Activated T-helper 2 cell treated with anti-CD3 and anti-CD28 coated beads, Interferon-gamma antibody, Interleukin-2, Interleukin-4, amounts not matched to agents 10 μg/mL and 5 μg/mL and 100 μg/mL, durations not matched to agents 14 hours and 24 hours and 36 hours (primary cell): ENCODE measurements around the gene CDIP1. TPM values are rescaled to one million over a fixed set of nuclear protein-coding genes. Genes with fewer than 3 reads are reported as not detected.
"Not testable (repeated sequence)": the region's sequence is repeated elsewhere in the genome, so short reads cannot be mapped to it uniquely, and the experiment has no call there.

Experiments used
- DNase-seq: peaks from one replicate; pipeline ENCODE4 v3.0.0; 2021; ENCODE audit warnings: low spot score
- H3K27ac Mint-ChIP-seq: one replicate; pipeline ENCODE4 v1.8.0; 2021; ENCODE audit warnings: mixed read lengths
- H3K27me3 Mint-ChIP-seq: one replicate; pipeline ENCODE4 v1.8.0; 2021; ENCODE audit warnings: low read depth, mixed read lengths
- H3K36me3 Mint-ChIP-seq: one replicate; pipeline ENCODE4 v1.8.0; 2021; ENCODE audit warnings: low read depth, mixed read lengths
- H3K4me1 Mint-ChIP-seq: one replicate; pipeline ENCODE4 v1.8.0; 2021; ENCODE audit warnings: low read depth, mixed read lengths
- H3K4me3 Mint-ChIP-seq: one replicate; pipeline ENCODE4 v1.8.0; 2021; ENCODE audit warnings: low read depth, mild to moderate bottlenecking, moderate library complexity, mixed read lengths
- H3K9me3 Mint-ChIP-seq: one replicate; pipeline ENCODE4 v1.8.0; 2021; ENCODE audit warnings: mixed read lengths
- intact Hi-C: fragments of 100-400 bp; cut with micrococcal nuclease; formaldehyde crosslinking; loops from one replicate; pipeline ENCODE4 v1.15.1; 2023
- total RNA-seq: library from RNA; stranded (reverse); gene quantifications from 2 replicates; pipeline ENCODE4 v1.2.3, GENCODE V29; 2022

CDIP1 gene
- 46.0 and 47.9 TPM in 2 replicates for total RNA-seq

GRCh38 chr16:4538350-4539235 is at the start of gene CDIP1:
Gene CDIP1 (minus strand): TSS chr16:4538773. CDS start chr16:4514130, 24,643 bp downstream.
- peaks cover 25% of the 10 kb centered on the region for H3K36me3 Mint-ChIP-seq
- H3K4me1 Mint-ChIP-seq, result peaks cover 38% of the 10 kb centered on the region
- H3K27ac Mint-ChIP-seq, result peak within 1 kb of the TSS; percentile 72
- peak within 1 kb of the TSS; percentile 80 for H3K4me3 Mint-ChIP-seq
- peaks cover 16% of the 10 kb centered on the region for H3K9me3 Mint-ChIP-seq
- no peaks in the 10 kb centered on the region for H3K27me3 Mint-ChIP-seq
- intact Hi-C loops, result loop anchor here (1.0 to 5.0 kb wide), 5 partner anchors 9 to 139 kb away; partner anchors contain the start of genes CORO7 and HMOX2
- peak; percentile 87 for DNase-seq

DNA sequence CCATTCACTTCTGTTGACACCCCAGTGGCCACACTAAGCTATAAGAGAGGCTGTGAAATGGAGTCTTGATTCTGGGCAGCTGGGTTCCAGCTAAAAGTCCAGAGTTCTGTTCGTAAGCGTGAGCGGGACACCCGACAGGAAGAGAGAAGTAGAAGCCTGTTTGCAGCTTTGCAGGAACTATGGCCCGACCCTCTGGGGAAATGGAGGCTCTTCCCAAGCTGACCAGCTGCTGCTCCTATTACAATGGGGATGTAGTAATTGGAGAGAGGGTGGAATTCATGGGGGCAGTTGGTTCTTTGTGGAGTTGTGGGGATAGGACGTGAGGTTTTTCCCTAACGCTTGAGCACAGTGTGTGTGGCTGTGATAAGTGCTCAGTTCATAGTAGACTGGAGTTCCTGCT is 47.7 kb upstream of the CDIP1 start:
- no peak overlapping the region for H3K27ac Mint-ChIP-seq
- peaks cover 4% of the 10 kb centered on the region for H3K4me1 Mint-ChIP-seq
- H3K27me3 Mint-ChIP-seq, result peaks cover 11% of the 10 kb centered on the region
- H3K36me3 Mint-ChIP-seq, result no peaks in the 10 kb centered on the region
- no peak overlapping the region for H3K4me3 Mint-ChIP-seq
- intact Hi-C loops, result no loop called here
- DNase-seq, result no peak
- no peaks in the 10 kb centered on the region for H3K9me3 Mint-ChIP-seq

DNA sequence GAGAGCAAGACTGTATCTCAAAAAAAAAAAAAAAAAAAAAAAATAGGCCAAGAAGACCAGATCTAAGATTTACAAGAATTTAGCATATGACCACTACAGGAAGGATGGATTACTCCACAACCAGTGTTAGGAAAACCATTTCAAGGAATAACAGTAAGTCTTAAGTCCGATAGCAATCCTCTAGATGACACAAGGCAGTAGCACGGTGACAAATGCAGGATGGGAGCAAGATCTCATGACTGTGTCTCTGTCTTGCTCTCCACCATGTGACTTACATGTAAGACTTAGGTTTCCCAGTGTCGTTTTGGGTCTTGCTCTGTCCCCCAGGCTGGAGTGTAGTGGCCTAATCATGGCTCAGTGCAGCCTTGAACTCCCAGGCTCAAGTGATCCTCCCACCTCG is 45.3 kb upstream of the CDIP1 start:
- no peaks in the 10 kb centered on the region for H3K9me3 Mint-ChIP-seq
- DNase-seq, result no peak
- H3K4me1 Mint-ChIP-seq, result peaks cover 4% of the 10 kb centered on the region
- H3K36me3 Mint-ChIP-seq, result no peaks in the 10 kb centered on the region
- H3K27me3 Mint-ChIP-seq, result peaks cover 11% of the 10 kb centered on the region
- no peak overlapping the region for H3K27ac Mint-ChIP-seq
- no peak overlapping the region for H3K4me3 Mint-ChIP-seq
- intact Hi-C loops, result no loop called here

- Mint-ChIP-seq H3K27ac (no peak overlapping the region), H3K9me3 (no peaks in the 10 kb centered on the region), H3K4me3 (no peak overlapping the region), H3K4me1 (no peaks in the 10 kb centered on the region), H3K27me3 (no peaks in the 10 kb centered on the region), H3K36me3 (no peaks in the 10 kb centered on the region)
- DNase-seq, result no peak
- intact Hi-C loops, result no loop called here
Measured at GRCh38 chr16:4580250-4580649, 41.7 kb upstream of the CDIP1 start.

DNA sequence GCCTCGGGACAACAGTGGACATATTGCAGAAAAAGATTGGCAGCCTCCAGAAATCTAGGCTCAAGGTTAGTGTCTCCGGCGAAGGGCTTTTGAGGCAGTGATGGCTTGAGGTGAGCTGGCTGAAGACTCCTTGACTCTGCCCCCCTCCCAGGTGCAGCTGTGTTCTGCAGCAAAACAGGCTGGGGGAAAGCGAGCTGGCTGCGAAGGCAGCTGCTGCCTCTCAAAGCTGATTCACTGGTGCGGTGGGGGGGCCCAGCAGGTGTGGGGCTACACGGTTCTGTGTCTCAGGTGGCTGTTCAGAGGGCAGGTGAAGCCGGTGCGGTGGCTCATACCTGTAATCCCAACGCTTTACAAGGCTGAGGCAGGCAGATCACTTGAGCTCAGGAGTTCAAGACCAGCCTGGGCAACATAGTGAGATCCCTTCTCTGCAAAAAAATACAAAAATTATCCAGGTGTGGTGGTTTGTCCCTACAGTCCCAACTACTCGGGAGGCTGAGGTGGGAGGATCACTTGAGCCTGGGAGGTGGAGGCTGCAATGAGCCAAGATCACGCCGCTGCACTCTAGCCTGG is 40.5 kb upstream of the CDIP1 start:
- Mint-ChIP-seq H3K36me3 (no peaks in the 10 kb centered on the region), H3K27ac (no peak overlapping the region), H3K9me3 (no peaks in the 10 kb centered on the region), H3K27me3 (no peaks in the 10 kb centered on the region), H3K4me1 (no peaks in the 10 kb centered on the region), H3K4me3 (no peak overlapping the region)
- intact Hi-C loops, result no loop called here
- no peak for DNase-seq

- Mint-ChIP-seq H3K9me3 (no peaks in the 10 kb centered on the region), H3K36me3 (no peaks in the 10 kb centered on the region), H3K27me3 (no peaks in the 10 kb centered on the region), H3K4me3 (no peak overlapping the region), H3K4me1 (no peaks in the 10 kb centered on the region), H3K27ac (no peak overlapping the region)
- intact Hi-C loops, result no loop called here
- DNase-seq, result no peak
Measured at GRCh38 chr16:4576008-4576407, 37.4 kb upstream of the CDIP1 start.

- no peaks in the 10 kb centered on the region for H3K4me1 Mint-ChIP-seq
- intact Hi-C loops, result no loop called here
Measured at GRCh38 chr16:4574919-4575705, 36.5 kb upstream of the CDIP1 start.

GRCh38 chr16:4573926-4574325 is 35.4 kb upstream of the CDIP1 start:
- H3K4me1 Mint-ChIP-seq, H3K27me3 Mint-ChIP-seq, intact Hi-C loops: not testable (repeated sequence)

More at GRCh38 chr16:4574919-4575705, 36.5 kb upstream of the CDIP1 start:
- H3K9me3 Mint-ChIP-seq, result no peaks in the 10 kb centered on the region
- no peaks in the 10 kb centered on the region for H3K36me3 Mint-ChIP-seq
- H3K4me3 Mint-ChIP-seq, result no peak overlapping the region
- no peak for DNase-seq
- no peaks in the 10 kb centered on the region for H3K27me3 Mint-ChIP-seq
- no peak overlapping the region for H3K27ac Mint-ChIP-seq

GRCh38 chr16:4572715-4573114 is 34.1 kb upstream of the CDIP1 start:
- Mint-ChIP-seq H3K36me3 (no peaks in the 10 kb centered on the region), H3K4me1 (peaks cover 1% of the 10 kb centered on the region), H3K4me3 (no peak overlapping the region), H3K9me3 (no peaks in the 10 kb centered on the region), H3K27me3 (no peaks in the 10 kb centered on the region), H3K27ac (no peak overlapping the region)
- DNase-seq, result no peak
- intact Hi-C loops, result no loop called here

More at GRCh38 chr16:4573926-4574325, 35.4 kb upstream of the CDIP1 start:
- H3K9me3 Mint-ChIP-seq, H3K36me3 Mint-ChIP-seq, DNase-seq, H3K27ac Mint-ChIP-seq, H3K4me3 Mint-ChIP-seq: not testable (repeated sequence)

GRCh38 chr16:4570688-4571321 is 32.2 kb upstream of the CDIP1 start:
- no peak overlapping the region for H3K4me3 Mint-ChIP-seq
- H3K9me3 Mint-ChIP-seq, result no peaks in the 10 kb centered on the region
- intact Hi-C loops, result no loop called here
- H3K4me1 Mint-ChIP-seq, result peaks cover 6% of the 10 kb centered on the region
- no peaks in the 10 kb centered on the region for H3K36me3 Mint-ChIP-seq
- DNase-seq, result no peak
- H3K27me3 Mint-ChIP-seq, result peaks cover 5% of the 10 kb centered on the region
- no peak overlapping the region for H3K27ac Mint-ChIP-seq

DNA sequence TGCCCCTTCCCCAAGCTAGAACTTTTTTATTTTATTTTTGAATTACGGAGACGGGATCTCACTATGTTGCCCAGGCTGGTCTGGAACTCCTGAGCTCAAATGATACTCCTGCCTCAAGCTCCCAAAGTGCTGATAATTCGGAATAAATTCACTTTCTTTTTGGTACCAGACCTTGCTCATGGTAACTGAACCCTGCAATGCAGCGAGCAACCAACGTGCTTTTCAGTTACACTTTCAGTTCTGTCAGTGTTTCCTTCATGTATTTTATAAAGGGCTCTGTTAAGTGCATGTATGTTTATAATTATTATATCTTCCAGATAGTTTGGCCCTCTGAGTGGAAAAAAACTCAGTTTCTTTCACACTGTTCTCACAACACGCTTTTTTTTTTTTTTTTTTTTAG is 31.5 kb upstream of the CDIP1 start:
- Mint-ChIP-seq H3K36me3 (no peaks in the 10 kb centered on the region), H3K4me3 (no peak overlapping the region), H3K27ac (no peak overlapping the region), H3K27me3 (peaks cover 5% of the 10 kb centered on the region), H3K4me1 (peaks cover 6% of the 10 kb centered on the region), H3K9me3 (no peaks in the 10 kb centered on the region)
- intact Hi-C loops, result no loop called here
- no peak for DNase-seq

GRCh38 chr16:4566144-4566543 is 27.6 kb upstream of the CDIP1 start:
- Mint-ChIP-seq H3K4me1 (peaks cover 6% of the 10 kb centered on the region), H3K27me3 (peaks cover 5% of the 10 kb centered on the region), H3K27ac (no peak overlapping the region), H3K4me3 (no peak overlapping the region), H3K9me3 (no peaks in the 10 kb centered on the region), H3K36me3 (no peaks in the 10 kb centered on the region)
- intact Hi-C loops, result no loop called here
- DNase-seq, result no peak
